Measurements from ENCODE around the gene MRPS18A.

MRPS18A gene

DNA sequence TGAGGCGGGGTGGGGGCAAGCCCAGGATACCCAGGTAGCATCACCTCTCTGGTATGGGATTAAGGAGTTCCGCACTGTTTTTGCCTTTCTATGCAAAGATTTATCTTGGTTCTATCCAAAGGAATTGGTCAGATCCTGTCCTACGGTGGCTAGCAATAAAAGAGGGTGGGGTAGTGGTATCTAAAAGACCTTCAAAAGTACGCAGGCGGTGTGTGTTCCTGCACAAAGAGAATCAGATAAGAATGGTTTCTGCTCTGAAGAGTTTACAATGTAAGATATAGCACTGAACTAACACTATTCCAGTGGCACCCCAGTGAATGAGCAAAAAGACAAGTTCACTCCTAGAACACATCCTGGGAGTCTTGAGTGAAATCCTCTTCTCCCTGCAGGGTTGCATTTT, 6.3 kb downstream of the MRPS18A start:
- Histone ChIP-seq H3K4me3 (ENCODE audit: insufficient read depth, low read depth, low read length, poor library complexity, severe bottlenecking) (no peak overlapping the region), H3K9me3 (ENCODE audit: control insufficient read depth, low read length) (no peaks in the 10 kb centered on the region), H3K4me1 (ENCODE audit: control insufficient read depth, insufficient read depth, low read length, poor library complexity, severe bottlenecking) (peaks cover under 1% of the 10 kb centered on the region), H3K27ac (ENCODE audit: insufficient read depth, low read length, poor library complexity, severe bottlenecking) (no peak overlapping the region), H3K27me3 (replicated peaks; ENCODE audit: control insufficient read depth, insufficient read depth, low read length, poor library complexity, severe bottlenecking) (no peaks in the 10 kb centered on the region), H3K36me3 (ENCODE audit: control insufficient read depth, insufficient read depth, low read length) (peaks cover 59% of the 10 kb centered on the region)
- no peak for DNase-seq

DNA sequence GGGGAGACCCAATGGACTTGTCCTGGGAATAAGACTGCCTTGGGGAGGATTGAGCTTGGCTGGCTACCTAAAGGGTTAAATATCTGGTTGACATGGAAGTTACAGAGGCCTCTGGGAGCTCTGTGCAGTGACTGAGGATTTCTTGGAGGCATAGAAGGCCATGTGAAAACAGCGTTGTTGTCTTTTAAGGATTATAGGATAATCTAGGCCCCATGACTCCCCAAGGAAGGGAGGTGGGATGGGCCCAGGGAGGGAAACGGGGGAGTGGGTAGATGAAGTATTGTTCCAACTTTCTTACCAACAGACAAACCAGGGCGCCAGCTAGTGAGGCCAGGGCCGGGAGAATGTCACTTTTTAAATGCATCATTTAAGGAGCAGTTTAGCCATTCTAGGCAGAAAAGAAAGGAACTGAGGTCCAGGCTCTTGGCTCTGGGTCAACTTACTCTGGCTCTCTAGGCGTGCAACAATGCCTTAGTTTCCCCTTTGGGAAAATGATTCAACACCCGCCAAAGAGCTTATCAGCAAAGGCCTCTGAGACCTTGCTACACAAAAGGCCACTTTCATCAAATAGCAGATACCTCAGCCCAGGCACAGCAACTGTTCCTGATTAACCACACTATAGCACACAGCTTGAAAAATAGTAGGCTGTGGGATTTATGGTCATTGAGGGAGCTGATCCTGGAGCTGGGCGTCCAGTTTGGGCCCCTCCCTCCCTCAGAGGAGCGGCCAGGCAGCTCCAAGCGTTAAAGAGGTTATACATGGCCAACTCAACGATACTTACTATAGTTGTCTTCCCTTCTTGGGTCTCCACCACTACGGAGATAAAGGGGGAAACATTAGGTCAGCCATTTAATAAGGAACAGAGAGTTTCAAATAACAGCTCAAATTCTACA, 7.0 kb downstream of the MRPS18A start:
- Histone ChIP-seq H3K27me3 (replicated peaks; ENCODE audit: control insufficient read depth, insufficient read depth, low read length, poor library complexity, severe bottlenecking) (no peaks in the 10 kb centered on the region), H3K9me3 (ENCODE audit: control insufficient read depth, low read length) (no peaks in the 10 kb centered on the region), H3K4me1 (ENCODE audit: control insufficient read depth, insufficient read depth, low read length, poor library complexity, severe bottlenecking) (no peaks in the 10 kb centered on the region), H3K4me3 (ENCODE audit: insufficient read depth, low read depth, low read length, poor library complexity, severe bottlenecking) (no peak overlapping the region), H3K27ac (ENCODE audit: insufficient read depth, low read length, poor library complexity, severe bottlenecking) (no peak overlapping the region), H3K36me3 (ENCODE audit: control insufficient read depth, insufficient read depth, low read length) (peaks cover 67% of the 10 kb centered on the region)
- DNase-seq = no peak

DNA sequence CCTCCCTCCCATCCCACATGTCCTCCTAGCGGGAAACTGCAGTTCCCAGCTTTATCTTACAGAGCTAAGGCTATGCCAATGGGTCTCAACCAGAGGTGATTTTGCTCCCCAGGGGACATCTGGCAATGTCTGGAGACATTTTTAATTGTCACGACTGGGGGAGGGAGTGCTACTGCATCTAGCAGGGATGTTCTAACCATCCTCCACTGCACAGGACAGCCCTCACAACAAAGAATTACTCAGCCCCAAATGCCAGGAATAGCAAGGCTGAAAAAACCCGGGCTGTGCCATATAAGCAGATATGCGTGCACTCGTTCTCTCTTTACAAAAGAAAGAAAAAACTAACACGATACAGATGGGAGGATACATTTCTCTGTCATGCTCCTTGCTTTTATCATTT, 8.5 kb downstream of the MRPS18A start:
- no peaks in the 10 kb centered on the region for H3K9me3 ChIP-seq (ENCODE audit: control insufficient read depth, low read length)
- H3K4me3 ChIP-seq (ENCODE audit: insufficient read depth, low read depth, low read length, poor library complexity, severe bottlenecking) = no peak overlapping the region
- H3K4me1 ChIP-seq (ENCODE audit: control insufficient read depth, insufficient read depth, low read length, poor library complexity, severe bottlenecking) = no peaks in the 10 kb centered on the region
- H3K27me3 ChIP-seq (replicated peaks; ENCODE audit: control insufficient read depth, insufficient read depth, low read length, poor library complexity, severe bottlenecking) = no peaks in the 10 kb centered on the region
- no peak for DNase-seq
- H3K27ac ChIP-seq (ENCODE audit: insufficient read depth, low read length, poor library complexity, severe bottlenecking) = no peak overlapping the region
- H3K36me3 ChIP-seq (ENCODE audit: control insufficient read depth, insufficient read depth, low read length) = peaks cover 78% of the 10 kb centered on the region

DNA sequence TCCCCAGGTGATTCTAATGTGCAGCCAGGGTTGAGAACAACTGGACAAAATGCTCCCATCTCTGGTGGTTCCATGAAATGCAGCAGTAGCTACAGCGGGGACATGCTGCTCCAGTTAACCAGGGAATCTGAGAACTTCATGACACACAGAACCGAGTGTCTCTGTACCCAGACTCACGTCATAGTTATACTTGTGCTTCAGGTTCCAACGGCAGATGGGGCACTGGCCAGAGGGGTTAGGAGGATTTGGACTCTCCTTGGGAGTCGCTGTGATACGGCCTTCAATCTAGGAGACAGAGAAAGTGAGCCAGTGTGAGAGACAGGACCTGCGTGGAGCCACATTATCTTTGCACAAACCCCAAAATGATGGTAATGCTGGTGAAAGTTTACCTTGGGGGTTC, 9.2 kb downstream of the MRPS18A start:
- no peaks in the 10 kb centered on the region for H3K9me3 ChIP-seq (ENCODE audit: control insufficient read depth, low read length)
- no peak for DNase-seq
- H3K36me3 ChIP-seq (ENCODE audit: control insufficient read depth, insufficient read depth, low read length) = peaks cover 85% of the 10 kb centered on the region
- no peak overlapping the region for H3K4me3 ChIP-seq (ENCODE audit: insufficient read depth, low read depth, low read length, poor library complexity, severe bottlenecking)
- no peaks in the 10 kb centered on the region for H3K4me1 ChIP-seq (ENCODE audit: control insufficient read depth, insufficient read depth, low read length, poor library complexity, severe bottlenecking)
- no peaks in the 10 kb centered on the region for H3K27me3 ChIP-seq (replicated peaks; ENCODE audit: control insufficient read depth, insufficient read depth, low read length, poor library complexity, severe bottlenecking)
- H3K27ac ChIP-seq (ENCODE audit: insufficient read depth, low read length, poor library complexity, severe bottlenecking) = no peak overlapping the region

DNA sequence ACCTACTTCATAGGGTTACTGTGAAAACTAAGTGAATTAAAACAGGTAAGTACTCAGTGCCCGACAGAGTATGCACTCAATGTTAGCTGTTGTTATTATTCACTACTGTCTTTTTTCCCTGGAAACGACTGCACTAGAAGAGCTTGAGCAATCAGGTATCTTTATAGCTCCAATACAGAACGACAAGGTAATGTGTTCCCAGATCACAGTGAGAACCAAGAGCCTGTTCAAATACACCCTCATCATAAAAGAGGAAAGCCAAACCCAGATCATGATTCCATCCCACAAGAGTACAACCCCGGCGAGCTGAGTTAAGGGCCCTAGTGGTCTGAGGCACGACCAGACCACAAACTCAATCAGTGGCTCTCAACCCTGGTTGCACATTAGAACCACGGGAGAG, 9.8 kb downstream of the MRPS18A start:
- DNase-seq = no peak
- peaks cover 91% of the 10 kb centered on the region for H3K36me3 ChIP-seq (ENCODE audit: control insufficient read depth, insufficient read depth, low read length)
- no peaks in the 10 kb centered on the region for H3K4me1 ChIP-seq (ENCODE audit: control insufficient read depth, insufficient read depth, low read length, poor library complexity, severe bottlenecking)
- no peak overlapping the region for H3K4me3 ChIP-seq (ENCODE audit: insufficient read depth, low read depth, low read length, poor library complexity, severe bottlenecking)
- H3K9me3 ChIP-seq (ENCODE audit: control insufficient read depth, low read length) = no peaks in the 10 kb centered on the region
- H3K27ac ChIP-seq (ENCODE audit: insufficient read depth, low read length, poor library complexity, severe bottlenecking) = no peak overlapping the region
- no peaks in the 10 kb centered on the region for H3K27me3 ChIP-seq (replicated peaks; ENCODE audit: control insufficient read depth, insufficient read depth, low read length, poor library complexity, severe bottlenecking)

DNA sequence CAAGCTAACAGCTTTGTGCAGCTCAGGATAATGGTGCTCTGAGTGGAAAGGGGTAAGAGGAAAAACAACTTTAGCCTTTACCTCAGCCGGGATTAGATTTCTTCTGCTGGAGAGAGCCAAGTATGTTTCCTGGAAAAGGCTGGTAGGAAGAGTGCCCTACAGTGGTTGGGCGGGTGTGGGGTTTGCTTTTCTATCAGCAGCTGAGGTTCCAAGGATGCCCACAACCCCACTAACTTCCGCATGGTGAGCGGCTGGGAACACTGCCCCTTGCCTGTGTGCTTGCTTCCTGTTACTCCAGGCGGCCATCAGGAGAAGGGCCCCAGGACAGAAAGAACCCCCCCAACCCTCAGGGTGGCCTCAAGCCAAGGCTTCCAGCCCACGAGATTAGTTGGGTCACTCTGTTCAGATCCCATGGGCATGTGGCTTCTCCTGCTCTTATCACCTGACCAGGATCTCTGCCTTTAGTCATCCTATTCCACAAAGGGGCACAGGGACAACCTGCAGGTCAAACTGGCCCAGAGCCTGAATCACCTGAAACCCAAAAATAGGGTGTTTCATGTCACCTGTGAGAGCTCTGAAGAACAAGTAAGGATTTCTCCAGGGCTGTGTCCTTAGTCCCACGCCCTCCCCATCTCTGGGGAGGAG, 10.5 kb downstream of the MRPS18A start:
- no peak for DNase-seq
- Histone ChIP-seq H3K4me3 (ENCODE audit: insufficient read depth, low read depth, low read length, poor library complexity, severe bottlenecking) (no peak overlapping the region), H3K27me3 (replicated peaks; ENCODE audit: control insufficient read depth, insufficient read depth, low read length, poor library complexity, severe bottlenecking) (no peaks in the 10 kb centered on the region), H3K4me1 (ENCODE audit: control insufficient read depth, insufficient read depth, low read length, poor library complexity, severe bottlenecking) (no peaks in the 10 kb centered on the region), H3K27ac (ENCODE audit: insufficient read depth, low read length, poor library complexity, severe bottlenecking) (no peak overlapping the region), H3K36me3 (ENCODE audit: control insufficient read depth, insufficient read depth, low read length) (peaks cover 97% of the 10 kb centered on the region), H3K9me3 (ENCODE audit: control insufficient read depth, low read length) (no peaks in the 10 kb centered on the region)

DNA sequence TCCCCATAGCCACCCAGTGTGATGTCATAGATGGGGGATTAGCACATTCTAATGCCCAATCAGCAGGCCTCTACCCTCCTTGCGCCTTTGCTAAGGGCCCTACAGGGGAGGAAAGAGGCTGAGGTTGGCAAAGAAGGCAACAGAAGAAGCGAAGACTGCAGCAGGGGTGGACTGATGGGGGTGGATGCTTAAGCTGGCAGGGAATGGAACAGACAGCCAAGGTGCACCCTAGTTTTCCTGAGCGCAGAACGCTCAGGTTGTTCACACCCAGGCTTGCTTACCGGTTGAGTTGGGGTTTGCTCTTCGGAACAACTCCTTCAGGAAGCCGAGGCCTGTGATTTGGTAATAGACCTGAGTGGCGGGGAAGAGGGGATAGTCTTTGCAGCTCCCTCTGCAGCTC, 12.7 kb downstream of the MRPS18A start:
- Histone ChIP-seq H3K4me3 (ENCODE audit: insufficient read depth, low read depth, low read length, poor library complexity, severe bottlenecking) (no peak overlapping the region), H3K9me3 (ENCODE audit: control insufficient read depth, low read length) (no peaks in the 10 kb centered on the region), H3K27ac (ENCODE audit: insufficient read depth, low read length, poor library complexity, severe bottlenecking) (no peak overlapping the region), H3K36me3 (ENCODE audit: control insufficient read depth, insufficient read depth, low read length) (peaks cover 93% of the 10 kb centered on the region), H3K27me3 (replicated peaks; ENCODE audit: control insufficient read depth, insufficient read depth, low read length, poor library complexity, severe bottlenecking) (no peaks in the 10 kb centered on the region), H3K4me1 (ENCODE audit: control insufficient read depth, insufficient read depth, low read length, poor library complexity, severe bottlenecking) (no peaks in the 10 kb centered on the region)
- DNase-seq = no peak

DNA sequence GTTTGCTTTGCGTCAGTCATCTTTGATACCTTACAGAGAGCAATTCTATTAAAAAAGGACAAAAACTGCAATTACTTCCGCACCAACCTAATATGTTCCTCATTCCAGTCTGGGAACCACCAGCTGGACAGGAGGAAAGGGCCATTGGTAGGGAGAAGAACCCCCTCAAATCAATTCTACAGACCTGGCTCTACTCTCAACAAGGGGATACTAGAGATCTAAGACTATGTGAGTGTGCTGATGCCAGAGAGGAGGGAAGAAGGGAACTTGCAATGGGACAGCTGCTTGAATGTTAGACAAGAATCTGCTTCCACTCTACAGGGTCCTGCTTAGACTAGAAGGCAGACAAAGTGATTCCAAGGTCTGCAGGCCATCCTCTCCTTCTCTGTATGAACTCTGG, 13.3 kb downstream of the MRPS18A start:
- H3K36me3 ChIP-seq (ENCODE audit: control insufficient read depth, insufficient read depth, low read length) = peaks cover 87% of the 10 kb centered on the region
- H3K27me3 ChIP-seq (replicated peaks; ENCODE audit: control insufficient read depth, insufficient read depth, low read length, poor library complexity, severe bottlenecking) = no peaks in the 10 kb centered on the region
- no peak overlapping the region for H3K27ac ChIP-seq (ENCODE audit: insufficient read depth, low read length, poor library complexity, severe bottlenecking)
- no peaks in the 10 kb centered on the region for H3K9me3 ChIP-seq (ENCODE audit: control insufficient read depth, low read length)
- H3K4me3 ChIP-seq (ENCODE audit: insufficient read depth, low read depth, low read length, poor library complexity, severe bottlenecking) = no peak overlapping the region
- no peak for DNase-seq
- no peaks in the 10 kb centered on the region for H3K4me1 ChIP-seq (ENCODE audit: control insufficient read depth, insufficient read depth, low read length, poor library complexity, severe bottlenecking)

DNA sequence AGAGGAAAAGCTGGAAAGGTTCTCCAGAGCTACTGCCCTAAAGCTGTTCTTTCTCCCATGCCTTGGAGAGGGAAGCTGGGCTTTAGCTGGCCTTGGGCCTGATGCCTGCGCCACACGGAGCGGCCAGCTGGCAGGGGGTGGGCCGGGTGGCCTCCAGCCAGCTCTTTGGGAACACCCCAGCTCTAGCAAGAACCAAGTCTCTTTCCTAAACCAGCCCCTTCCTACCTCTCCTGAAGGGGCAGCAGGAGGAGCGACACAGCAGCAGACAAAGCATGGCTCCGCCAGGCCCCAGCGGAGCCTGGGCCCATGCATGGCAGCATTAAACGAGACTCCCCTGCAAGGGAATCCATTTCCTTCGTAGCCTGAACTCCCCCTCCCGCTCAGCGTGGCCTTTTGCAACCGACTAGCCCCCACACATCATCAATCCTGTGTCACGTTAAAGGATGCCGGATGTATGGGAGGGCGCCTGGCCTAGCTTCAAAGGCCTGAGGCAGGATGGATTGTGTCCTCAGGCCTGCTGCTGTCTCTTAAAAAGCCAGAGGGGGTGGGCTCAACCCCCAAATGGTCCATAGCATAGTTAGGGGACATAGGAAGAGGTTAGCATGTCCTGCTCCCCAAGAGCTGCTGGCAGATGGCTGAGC, 14.0 kb downstream of the MRPS18A start:
- Histone ChIP-seq H3K36me3 (ENCODE audit: control insufficient read depth, insufficient read depth, low read length) (peaks cover 80% of the 10 kb centered on the region), H3K4me1 (ENCODE audit: control insufficient read depth, insufficient read depth, low read length, poor library complexity, severe bottlenecking) (no peaks in the 10 kb centered on the region), H3K27me3 (replicated peaks; ENCODE audit: control insufficient read depth, insufficient read depth, low read length, poor library complexity, severe bottlenecking) (no peaks in the 10 kb centered on the region), H3K4me3 (ENCODE audit: insufficient read depth, low read depth, low read length, poor library complexity, severe bottlenecking) (no peak overlapping the region), H3K27ac (ENCODE audit: insufficient read depth, low read length, poor library complexity, severe bottlenecking) (no peak overlapping the region), H3K9me3 (ENCODE audit: control insufficient read depth, low read length) (no peaks in the 10 kb centered on the region)
- no peak for DNase-seq

Measured in effector memory CD4-positive, alpha-beta T cell (primary cell).